Endothelial cell of umbilical vein (primary cell): ENCODE measurements around the gene FBXO2. TPM values are rescaled to one million over a fixed set of nuclear protein-coding genes. Genes with fewer than 3 reads are reported as not detected.

Experiments used
- BruUV-seq: library from RNA; stranded (reverse); fragments of 400-500 nt; replicated peaks from 2 replicates; lab custom pipeline; 2021; lab: Mats Ljungman, UMichigan
- CTCF ChIA-PET: fragments of 300-600, 350-600 bp; sonication (Branson Sonifier 250); formaldehyde crosslinking; loops from one replicate; lab custom pipeline; 2021; ENCODE audit warnings: antibody characterized with exemption, inconsistent platforms; lab: Charles Lee
- POLR2A ChIA-PET: fragments of 300-600, 350-600 bp; sonication (Branson Sonifier 250); formaldehyde crosslinking; loops from one replicate; lab custom pipeline; 2021; ENCODE audit warnings: antibody characterized with exemption, inconsistent platforms; lab: Charles Lee
- DNase-seq: peaks from one replicate; pipeline ENCODE4 v3.0.0-alpha.2; 2011; ENCODE audit warnings: low read depth, low spot score
- FAIRE-seq: peaks from 2 replicates; lab custom pipeline; 2011; peaks lifted over from hg19 to GRCh38; lab: Jason Lieb, UNC
- H2AFZ ChIP-seq: 2 replicates; pipeline ENCODE4 v1.6.0; 2012; ENCODE audit warnings: low read depth, low read length, control low read depth, inconsistent platforms
- H3K27ac ChIP-seq: 2 replicates; pipeline ENCODE4 v1.5.1; 2011; ENCODE audit warnings: low read depth, mild to moderate bottlenecking, control low read depth, low read length, moderate library complexity; ENCODE audit not compliant: insufficient read depth
- H3K27me3 ChIP-seq, 2 experiments: 2 replicates each; pipeline versions ENCODE4 v1.6.0 to v1.6.1; 2011; ENCODE audit warnings: low read length in 2 of 2, mixed read lengths in 1 of 2; ENCODE audit not compliant: control insufficient read depth in 2 of 2, insufficient read depth in 2 of 2
- H3K36me3 ChIP-seq, 2 experiments: 2 replicates in 1 of 2; 3 replicates in 1 of 2; pipeline ENCODE4 v1.5.1; 2011; ENCODE audit warnings: low read length in 2 of 2, mild to moderate bottlenecking in 1 of 2, moderate library complexity in 1 of 2; ENCODE audit not compliant: control insufficient read depth in 2 of 2, insufficient read depth in 2 of 2; ENCODE audit errors: extremely low read depth in 1 of 2
- H3K4me1 ChIP-seq: 3 replicates; pipeline ENCODE4 v1.5.1; 2011; ENCODE audit warnings: mild to moderate bottlenecking, low read length; ENCODE audit not compliant: control insufficient read depth, insufficient read depth; ENCODE audit errors: extremely low read depth
- H3K4me2 ChIP-seq: 2 replicates; pipeline ENCODE4 v1.6.1; 2011; ENCODE audit warnings: low read length, control low read depth, mixed read lengths; ENCODE audit not compliant: insufficient read depth
- H3K4me3 ChIP-seq, 3 experiments: fragments of 200-600 bp in 1 of 3; sonication (generic), shearing (Covaris generic) in 1 of 3; replicated peaks in 1 of 3; 2 replicates each; pipeline ENCODE4 v1.5.1; 2011 to 2016; ENCODE audit warnings: control low read depth in 3 of 3, low read length in 3 of 3, mild to moderate bottlenecking in 2 of 3, inconsistent platforms in 1 of 3, low read depth in 1 of 3, moderate library complexity in 1 of 3; ENCODE audit not compliant: insufficient read depth in 1 of 3
- H3K79me2 ChIP-seq: 2 replicates; pipeline ENCODE4 v1.6.0; 2012; ENCODE audit warnings: low read length, inconsistent platforms; ENCODE audit not compliant: control insufficient read depth, insufficient read depth
- H3K9ac ChIP-seq: replicated peaks from 2 replicates; pipeline ENCODE3; 2011; ENCODE audit warnings: low read length, control low read depth; ENCODE audit not compliant: insufficient read depth; ENCODE audit errors: extremely low read depth
- H3K9me1 ChIP-seq: replicated peaks from 3 replicates; pipeline ENCODE4 v1.6.0; 2011; ENCODE audit warnings: mild to moderate bottlenecking, low read length; ENCODE audit not compliant: control insufficient read depth, insufficient read depth; ENCODE audit errors: extremely low read depth
- H3K9me3 ChIP-seq: replicated peaks from 2 replicates; pipeline ENCODE4 v1.5.1; 2012; ENCODE audit warnings: low read length, inconsistent platforms; ENCODE audit not compliant: control insufficient read depth, insufficient read depth
- H4K20me1 ChIP-seq: replicated peaks from 2 replicates; pipeline ENCODE3; 2011; ENCODE audit warnings: mild to moderate bottlenecking, low read length; ENCODE audit not compliant: control insufficient read depth, insufficient read depth; ENCODE audit errors: extremely low read depth
- EZH2 ChIP-seq: IDR thresholded peaks from 2 replicates; pipeline ENCODE4 v1.6.1; 2012; ENCODE audit warnings: borderline replicate concordance, low read depth, mild to moderate bottlenecking, moderate library complexity, low read length, inconsistent platforms; ENCODE audit not compliant: severe bottlenecking
- FOS ChIP-seq: IDR thresholded peaks from 2 replicates; pipeline ENCODE4 v1.6.1; 2011; ENCODE audit warnings: mild to moderate bottlenecking, low read length, moderate library complexity, borderline replicate concordance; ENCODE audit not compliant: insufficient read depth
- GATA2 ChIP-seq: IDR thresholded peaks from 2 replicates; pipeline ENCODE4 v1.7.0; 2011; ENCODE audit warnings: low read depth, mild to moderate bottlenecking, moderate library complexity, mixed read lengths, low read length; ENCODE audit not compliant: insufficient read length, insufficient read depth
- JUN ChIP-seq: IDR thresholded peaks from 2 replicates; pipeline ENCODE4 v1.6.1; 2011; ENCODE audit warnings: borderline replicate concordance, low read depth; ENCODE audit not compliant: insufficient read length, insufficient read depth
- MYC ChIP-seq: IDR thresholded peaks from one replicate; pipeline ENCODE4 v1.6.1; 2011; ENCODE audit warnings: mild to moderate bottlenecking, low read depth, low read length
- POLR2A ChIP-seq: IDR thresholded peaks from 2 replicates; pipeline ENCODE4 v1.6.1; 2012; ENCODE audit warnings: low read depth, mild to moderate bottlenecking, control low read depth, low read length
- dilution Hi-C: fragments of 300-500 bp; cut with MboI; formaldehyde crosslinking; loops from one replicate; pipeline ENCODE4 v1.15.0; 2019; ENCODE audit warnings: low sequenced_read_pairs; ENCODE audit not compliant: extremely low pct_ligation_motif_present
- intact Hi-C: fragments of 100-400 bp; cut with micrococcal nuclease; formaldehyde crosslinking; loops from one replicate; pipeline ENCODE4 v1.10.0; 2022
- polyA plus RNA-seq, 4 experiments: library from polyadenylated mRNA; depleted of rRNA in 3 of 4; stranded (reverse) in 3 of 4; unstranded in 1 of 4; fragments of >200 nt; gene quantifications; 2 replicates each; pipeline versions ENCODE4 v1.2.1 to v1.2.3, GENCODE V29; 2011 to 2012; ENCODE audit warnings: missing spikeins in 1 of 4
- total RNA-seq: library from RNA; stranded (reverse); gene quantifications from 2 replicates; pipeline ENCODE4 v1.2.3, GENCODE V29; 2021
- TF ChIP-seq, protein P1 (sequence below): IDR thresholded peaks from 2 replicates; pipeline ENCODE4 v1.6.1; 2011; ENCODE audit not compliant: insufficient read depth, insufficient read length

The FBXO2 gene
- total and polyA plus RNA-seq, 2 donors (not counting 3 experiments of a cell fraction or from before 2014, with no cell fraction given) = 0.42 to 0.91 TPM

DNA sequence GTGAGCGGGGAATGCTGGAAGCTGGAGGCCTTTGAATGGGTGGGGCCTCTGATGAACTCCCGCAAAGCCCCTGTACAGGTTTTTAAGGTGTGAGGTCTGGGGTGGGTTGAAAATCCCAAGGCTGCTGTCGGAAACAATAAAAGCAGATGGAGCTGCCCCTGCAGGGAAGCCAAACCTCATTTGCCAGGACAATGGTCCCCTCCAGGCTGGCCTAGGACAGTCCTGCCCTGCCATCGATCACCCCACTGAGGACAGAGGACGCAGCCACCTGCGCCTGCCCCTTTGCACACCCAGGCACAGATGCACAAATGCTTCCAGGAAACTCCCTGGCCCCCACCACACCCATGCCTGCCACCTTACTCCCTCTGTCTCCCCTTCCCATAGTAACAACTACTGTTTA lies 41.6 kb upstream of the FBXO2 start:
- no peak for DNase-seq
- TF ChIP-seq EZH2 (no peak), JUN (no peak)
- no peaks in the 10 kb centered on the region for H3K79me2 ChIP-seq
- no peak overlapping the region for H3K27ac ChIP-seq
- H3K9me1 ChIP-seq = no peaks in the 10 kb centered on the region
- H3K4me1 ChIP-seq = peaks cover 16% of the 10 kb centered on the region
- H3K27me3 ChIP-seq = peaks cover 19 to 21% of the 10 kb centered on the region in 2 experiments
- no TSS peak for BruUV-seq
- H2AFZ ChIP-seq = no peak overlapping the region
- dilution Hi-C loops (no loop called here), intact Hi-C loops (no loop called here)
- H3K36me3 ChIP-seq = no peaks in the 10 kb centered on the region
- no peak overlapping the region for H3K9ac ChIP-seq
- FAIRE-seq = no peak
- ChIA-PET CTCF (interaction anchor here (3.7 kb wide), 1 partner anchor 32 kb away, joined by 24 read pairs; the partner anchor contains the start of gene FBXO6), POLR2A (no interaction called here)
- no peaks in the 10 kb centered on the region for H3K9me3 ChIP-seq
- H3K4me3 ChIP-seq = no peak overlapping the region
- no peak overlapping the region for H3K4me2 ChIP-seq
- H4K20me1 ChIP-seq = no peaks in the 10 kb centered on the region

DNA sequence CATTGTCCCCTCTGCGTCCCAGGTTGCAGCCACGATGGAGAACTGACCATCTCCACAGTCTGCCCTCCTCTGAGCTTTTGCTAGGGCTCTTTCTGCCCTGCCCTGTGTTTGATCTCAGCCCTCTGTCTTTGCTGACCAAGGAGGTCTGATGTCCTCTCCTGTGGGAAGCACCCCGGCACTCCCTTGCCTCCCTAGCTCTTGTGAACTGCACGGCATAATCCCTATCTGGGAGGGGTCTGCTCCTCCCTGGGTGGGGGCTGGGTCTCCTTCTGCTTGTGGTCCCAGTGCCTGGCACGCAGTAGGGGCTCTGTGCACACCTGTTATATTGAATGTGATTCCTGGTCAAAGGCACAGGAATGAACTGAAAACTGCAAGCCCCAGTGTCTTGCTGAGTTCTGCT lies 39.7 kb upstream of the FBXO2 start:
- H3K36me3 ChIP-seq = no peaks in the 10 kb centered on the region
- H3K27ac ChIP-seq = no peak overlapping the region
- intact Hi-C loops = loop anchor here (1.0 kb wide), 3 partner anchors 13 to 44 kb away; partner anchors contain the start of genes FBXO6 and MAD2L2
- no peak overlapping the region for H2AFZ ChIP-seq
- no TSS peak for BruUV-seq
- no peak overlapping the region for H3K4me2 ChIP-seq
- H3K27me3 ChIP-seq = peaks cover 25 to 33% of the 10 kb centered on the region in 2 experiments
- no peak overlapping the region for H3K4me3 ChIP-seq
- FAIRE-seq (no peak), DNase-seq (no peak)
- TF ChIP-seq JUN = no peak
- TF ChIP-seq MYC = no peak
- TF ChIP-seq EZH2 = no peak
- no peak for TF ChIP-seq FOS
- TF ChIP-seq, protein P1, sequence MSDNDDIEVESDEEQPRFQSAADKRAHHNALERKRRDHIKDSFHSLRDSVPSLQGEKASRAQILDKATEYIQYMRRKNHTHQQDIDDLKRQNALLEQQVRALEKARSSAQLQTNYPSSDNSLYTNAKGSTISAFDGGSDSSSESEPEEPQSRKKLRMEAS = no peak
- no peak for TF ChIP-seq GATA2
- TF ChIP-seq POLR2A = no peak
- ChIA-PET POLR2A (interaction anchor here (0.5 kb wide), 1 partner anchor 174 kb away, joined by 4 read pairs; no protein-coding TSS in a partner anchor), CTCF (interaction anchor here (1.4 to 3.7 kb wide), 6 partner anchors 12 to 44 kb away, joined by 3 to 24 read pairs (median 10); partner anchors contain the start of gene FBXO6)
- H3K9me1 ChIP-seq = no peaks in the 10 kb centered on the region
- no peaks in the 10 kb centered on the region for H3K79me2 ChIP-seq
- H3K9ac ChIP-seq = no peak overlapping the region
- dilution Hi-C loops = no loop called here
- H3K9me3 ChIP-seq = no peaks in the 10 kb centered on the region
- H3K4me1 ChIP-seq = peaks cover 19% of the 10 kb centered on the region
- H4K20me1 ChIP-seq = no peaks in the 10 kb centered on the region
